ENCODE data around the gene DDA1. TPM values are rescaled to one million over a fixed set of nuclear protein-coding genes. Genes with fewer than 3 reads are reported as not detected.

Gene DDA1
- total RNA-seq, 2 experiments from 2014 or later = 58.6 to 61.2 TPM

Other genes with a start within 250 kb of the DDA1 start
- gene HAUS8, start 234.1 kb upstream of the DDA1 start, total RNA-seq = 10 to 100 TPM; 37.0 to 40.6 TPM
- gene MYO9B, start 233.8 kb upstream of the DDA1 start, total RNA-seq = 100 to 1,000 TPM; 190 to 203 TPM
- gene USE1, start 94.2 kb upstream of the DDA1 start, total RNA-seq = 10 to 100 TPM; 19.9 to 20.4 TPM
- 10 to 100 TPM; 20.9 to 22.6 TPM for gene OCEL1, start 83.3 kb upstream of the DDA1 start, total RNA-seq
- gene NR2F6, start 63.6 kb upstream of the DDA1 start, total RNA-seq = 1 to 10 TPM; 5.7 to 6.5 TPM
- gene USHBP1, start 44.8 kb upstream of the DDA1 start, total RNA-seq = under 1 TPM; 0.38 to 0.45 TPM
- gene BABAM1, start 42.1 kb upstream of the DDA1 start, total RNA-seq = 100 to 1,000 TPM in 1 of 2 experiments, 10 to 100 TPM in 1; 98.5 to 100 TPM
- gene ANKLE1, start 27.7 kb upstream of the DDA1 start, total RNA-seq = 1 to 10 TPM; 7.6 to 8.2 TPM
- gene ABHD8, start 6.1 kb upstream of the DDA1 start, total RNA-seq = 10 to 100 TPM; 10.6 to 12.2 TPM
- gene MRPL34, start 3.7 kb upstream of the DDA1 start, total RNA-seq = 10 to 100 TPM; 82.8 to 98.3 TPM
- gene ANO8, start 25.3 kb downstream of the DDA1 start, total RNA-seq = 10 to 100 TPM; 20.2 TPM
- gene GTPBP3, start 28.0 kb downstream of the DDA1 start, total RNA-seq = 10 to 100 TPM; 30.2 to 34.2 TPM
- gene PLVAP, start 67.8 kb downstream of the DDA1 start, total RNA-seq = not detected
- 1 to 10 TPM; 4.9 to 7.0 TPM for gene CCDC194, start 84.6 kb downstream of the DDA1 start, total RNA-seq
- 100 to 1,000 TPM; 288 to 301 TPM for gene BST2, start 96.1 kb downstream of the DDA1 start, total RNA-seq
- gene MVB12A, start 110.5 kb downstream of the DDA1 start, total RNA-seq = 10 to 100 TPM; 44.5 to 45.3 TPM
- not detected for gene TMEM221, start 139.1 kb downstream of the DDA1 start, total RNA-seq
- gene NXNL1, start 151.4 kb downstream of the DDA1 start, total RNA-seq = not detected
- 1 to 10 TPM; 3.6 to 4.1 TPM for gene SLC27A1, start 161.0 kb downstream of the DDA1 start, total RNA-seq
- gene PGLS, start 202.1 kb downstream of the DDA1 start, total RNA-seq = 10 to 100 TPM; 65.0 to 65.9 TPM
- 10 to 100 TPM; 36.1 to 38.9 TPM for gene COLGALT1, start 246.1 kb downstream of the DDA1 start, total RNA-seq

All from activated CD4-positive, alpha-beta memory T cell treated with anti-CD3 and anti-CD28 coated beads, Interleukin-2, amount 10 ng/mL, durations not matched to agents 7 days and 5 days (primary cell).